Stimulated activated CD4-positive, alpha-beta T cell treated with anti-CD3 and anti-CD28 coated beads, TNF-alpha, amount 100 ng/mL, for 24 hours (primary cell): Measurements from ENCODE around the gene SWI5.

ENCODE experiments used
- DNase-seq, 3 experiments: peaks; one replicate each; pipeline ENCODE4 v3.0.0-alpha.2; 2020; ENCODE audit warnings: low read depth in 3 of 3

SWI5 gene

DNA sequence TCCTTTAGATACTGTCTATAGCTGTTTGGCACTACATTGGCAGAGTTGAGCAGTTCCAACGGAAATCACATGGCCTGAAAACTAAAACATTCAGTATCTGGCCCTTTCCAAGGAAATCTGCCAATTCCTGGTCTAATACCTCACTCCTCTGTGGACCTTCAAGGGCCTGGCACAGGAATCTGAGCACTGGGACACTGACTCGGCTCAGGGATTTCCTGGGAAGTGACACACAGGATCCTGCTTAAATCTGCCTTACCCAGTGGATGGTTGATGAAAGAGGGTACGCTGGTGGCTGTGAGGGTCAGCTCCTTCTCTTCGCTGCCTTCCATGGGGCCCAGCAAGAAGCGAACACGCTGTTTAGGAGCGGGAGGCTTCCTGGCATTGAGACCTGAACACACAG, 45.3 kb downstream of the SWI5 start:
- DNase-seq = no peak

DNA sequence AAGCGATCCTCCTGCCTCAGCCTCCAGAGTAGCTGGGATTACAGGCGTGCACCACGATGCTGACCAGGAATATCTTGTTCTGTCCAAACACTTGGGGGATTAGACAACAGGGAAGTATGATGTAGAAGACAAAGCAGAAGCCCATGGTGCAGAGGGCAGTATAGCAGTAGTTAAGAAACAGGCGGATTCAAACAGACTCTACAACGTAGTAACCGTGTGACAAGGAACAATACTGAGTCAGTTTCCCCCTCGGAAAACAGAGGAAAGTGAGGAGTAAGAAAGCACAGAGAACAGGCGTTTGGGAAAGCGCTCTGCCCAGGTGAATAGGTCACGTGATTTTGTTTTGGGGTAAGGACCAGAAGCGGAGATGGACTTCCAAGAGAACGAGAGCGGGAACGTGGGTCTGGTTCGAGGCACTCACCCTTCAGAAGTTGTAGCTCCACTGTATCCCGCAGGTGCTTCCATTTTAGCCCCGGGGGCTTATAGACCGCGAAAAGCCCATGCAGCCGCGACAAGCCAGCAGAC, 45.9 kb downstream of the SWI5 start:
- DNase-seq = no peak

DNA sequence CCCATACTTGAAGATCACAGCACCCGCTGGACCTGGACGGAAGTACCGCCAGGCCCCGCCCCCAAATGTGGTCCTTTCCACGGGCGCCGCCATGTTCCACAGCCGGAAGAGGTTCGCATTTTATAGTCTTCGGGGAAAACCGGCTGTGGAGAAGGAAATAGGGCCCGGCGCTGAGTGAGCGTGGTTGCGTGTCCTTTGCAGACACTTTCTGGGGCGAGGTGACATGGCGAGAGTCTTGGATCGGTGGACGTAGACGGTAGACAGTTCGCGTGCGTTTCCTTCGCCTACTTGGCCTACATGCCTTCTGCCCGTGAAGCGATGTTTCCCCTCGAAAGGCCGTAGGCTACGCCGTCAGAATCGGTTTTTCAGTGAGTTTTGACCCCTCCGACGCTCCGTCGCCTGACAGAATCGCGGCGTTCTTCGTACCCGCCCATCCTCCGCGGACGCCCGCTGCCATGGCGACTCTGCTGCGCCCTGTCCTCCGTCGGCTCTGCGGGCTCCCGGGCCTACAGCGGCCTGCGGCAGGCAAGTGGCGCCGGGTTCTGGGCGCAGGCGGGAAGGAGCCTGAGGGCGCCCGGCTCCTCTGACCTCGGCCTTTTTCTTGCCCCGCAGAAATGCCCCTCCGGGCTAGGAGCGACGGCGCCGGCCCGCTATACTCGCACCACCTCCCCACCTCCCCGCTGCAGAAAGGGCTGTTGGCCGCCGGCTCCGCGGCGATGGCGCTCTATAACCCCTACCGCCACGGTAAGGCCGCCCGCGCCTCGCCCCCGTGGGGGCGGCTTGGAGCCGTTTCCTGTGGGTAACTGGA, 46.5 kb downstream of the SWI5 start, which contains the start of the genes COQ4 and TRUB2:
Gene COQ4, plus strand, starts transcription at position 436 of the 808 bp plus-strand sequence. Its CDS starts 20 bp downstream, at position 456.
Gene TRUB2, minus strand, starts transcription at position 44 of the 808 bp plus-strand sequence. Its CDS starts 39 bp downstream, at position 5.
- DNase-seq = peak; percentile 86 to 94 (median 87)

DNA sequence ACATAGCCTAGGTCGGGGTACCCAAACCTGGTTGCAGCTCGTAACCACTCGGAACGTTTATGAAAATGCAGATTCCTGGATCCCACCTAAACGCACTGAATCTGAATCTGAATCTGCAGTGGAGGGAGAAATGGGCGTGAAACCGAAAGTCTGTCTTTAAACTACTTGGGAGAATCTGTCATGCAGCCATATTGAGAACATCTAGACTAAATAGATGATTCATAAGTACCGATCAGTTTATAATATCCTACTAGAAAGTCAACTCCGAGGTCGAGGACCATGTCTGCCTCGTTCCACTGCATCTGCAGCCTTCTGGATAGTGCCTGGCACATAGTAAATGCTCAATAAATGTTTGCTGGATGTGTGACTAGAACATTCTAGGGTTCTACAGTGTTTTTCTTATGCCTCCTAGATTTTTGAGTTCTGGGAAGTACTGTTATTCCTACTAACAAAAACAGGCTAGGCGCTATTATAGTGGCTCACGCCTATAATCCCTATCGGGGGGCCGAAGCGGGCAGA, 47.2 kb downstream of the SWI5 start:
- no peak for DNase-seq

DNA sequence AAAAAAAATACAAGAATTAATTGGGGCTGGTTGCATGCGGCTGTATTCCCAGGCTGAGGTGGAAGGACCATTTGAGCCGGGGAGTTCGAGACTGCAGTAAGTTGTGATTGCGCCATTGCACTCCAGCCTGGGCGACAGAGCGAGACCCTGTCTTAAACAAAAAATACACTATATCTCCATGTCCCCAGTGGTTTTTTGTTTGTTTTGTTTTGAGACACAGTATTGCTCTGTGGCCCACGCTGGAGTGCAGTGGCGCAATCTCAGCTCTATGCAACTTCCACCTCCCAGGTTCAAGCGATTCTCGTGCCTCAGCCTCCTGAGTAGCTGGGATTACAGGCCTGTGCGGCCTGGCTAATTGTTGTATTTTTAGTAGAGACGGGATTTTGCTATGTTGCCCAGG, 47.7 kb downstream of the SWI5 start:
- no peak for DNase-seq

DNA sequence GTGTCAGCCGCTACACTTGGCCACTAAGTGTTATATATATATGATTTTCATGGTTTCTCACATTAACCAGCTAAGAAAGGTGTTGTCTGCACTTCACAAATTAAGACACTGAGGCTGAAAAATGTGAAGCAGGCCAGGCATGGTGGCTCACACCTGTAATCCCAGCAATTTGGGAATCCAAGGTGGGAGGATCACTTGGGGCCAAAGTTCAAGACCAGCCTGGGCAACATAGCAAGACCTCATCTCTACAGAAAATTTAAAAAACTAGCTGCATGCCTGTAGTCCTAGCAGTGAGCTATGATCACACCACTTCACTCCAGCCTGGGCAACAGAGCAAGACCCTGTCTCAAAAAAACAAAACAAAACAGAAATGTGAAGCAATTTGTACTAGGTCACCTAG, 48.3 kb downstream of the SWI5 start:
- DNase-seq = no peak

DNA sequence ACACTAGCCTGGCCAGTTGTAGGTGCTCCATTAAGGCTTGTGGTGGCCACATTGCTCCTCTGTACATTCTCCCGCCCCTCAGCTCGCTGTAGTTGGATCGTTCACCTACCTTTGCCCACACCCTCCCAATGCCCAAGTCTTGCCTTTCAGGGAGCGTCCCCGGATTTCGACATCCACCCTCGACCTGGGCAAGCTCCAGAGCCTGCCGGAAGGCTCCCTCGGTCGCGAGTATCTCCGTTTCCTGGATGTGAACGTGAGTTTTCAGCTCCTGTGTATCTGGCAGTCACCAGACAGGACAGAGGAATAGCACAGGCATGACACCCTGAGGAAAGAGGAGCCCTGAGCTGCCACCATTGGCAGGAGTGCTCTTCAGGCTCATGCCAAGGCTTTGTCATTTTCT, 49.6 kb downstream of the SWI5 start:
- DNase-seq = no peak

DNA sequence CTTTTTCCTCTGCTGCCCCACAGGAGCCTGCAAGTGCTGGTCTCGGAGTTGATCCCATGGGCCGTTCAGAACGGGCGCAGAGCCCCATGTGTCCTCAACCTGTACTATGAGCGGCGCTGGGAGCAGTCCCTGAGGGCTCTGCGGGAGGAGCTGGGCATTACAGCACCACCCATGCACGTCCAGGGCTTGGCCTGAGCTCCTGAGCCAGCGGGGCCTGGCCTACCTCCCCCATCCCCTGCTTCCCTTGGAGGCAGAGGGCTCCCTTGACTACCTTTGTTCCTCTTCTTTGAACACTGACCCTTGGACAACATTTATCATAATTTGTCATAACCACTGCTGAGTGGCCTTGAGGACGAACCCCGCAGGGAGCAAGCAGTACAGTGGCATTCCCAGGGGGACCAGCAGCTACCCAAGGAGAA, 57.4 kb downstream of the SWI5 start:
- DNase-seq = no peak

DNA sequence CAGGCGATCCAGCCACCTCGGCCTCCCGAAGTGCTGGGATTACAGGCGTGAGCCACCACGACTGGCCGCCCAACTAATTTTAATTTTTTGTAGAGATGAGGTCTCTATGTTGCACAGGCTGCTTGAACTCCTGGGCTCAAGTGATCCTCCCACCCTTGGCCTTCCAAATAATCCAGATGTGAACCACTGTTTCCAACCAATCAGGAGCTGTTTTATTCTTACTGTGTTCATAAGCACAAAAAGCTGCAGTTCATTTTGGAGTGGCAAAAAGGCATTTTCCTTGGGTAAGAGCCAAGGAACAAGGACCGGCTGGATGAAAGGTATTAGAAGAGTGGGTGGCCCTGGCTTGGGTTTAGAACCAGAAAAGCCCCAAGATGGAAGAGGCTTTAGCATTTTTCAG, 59.1 kb downstream of the SWI5 start:
- DNase-seq = no peak

DNA sequence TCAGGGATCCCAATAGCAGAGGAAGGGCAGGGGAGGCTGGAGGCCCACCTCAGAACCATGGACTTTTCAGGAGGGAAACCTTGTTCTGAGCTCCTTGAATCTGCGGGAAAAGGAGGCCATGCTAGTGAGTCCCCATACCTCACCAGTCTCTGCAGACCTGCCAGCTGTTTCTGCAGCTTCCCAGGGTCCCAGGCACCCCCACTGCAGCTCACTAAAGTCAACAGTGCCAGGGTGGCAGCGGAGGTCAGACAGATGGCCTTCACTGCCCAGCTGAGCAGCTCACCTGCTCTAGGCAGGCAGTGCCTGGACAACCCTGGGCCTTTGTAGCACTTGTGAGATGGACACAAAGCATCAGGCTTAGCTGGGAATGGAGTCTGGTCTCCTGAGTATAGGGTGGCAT, 59.8 kb downstream of the SWI5 start:
- no peak for DNase-seq

DNA sequence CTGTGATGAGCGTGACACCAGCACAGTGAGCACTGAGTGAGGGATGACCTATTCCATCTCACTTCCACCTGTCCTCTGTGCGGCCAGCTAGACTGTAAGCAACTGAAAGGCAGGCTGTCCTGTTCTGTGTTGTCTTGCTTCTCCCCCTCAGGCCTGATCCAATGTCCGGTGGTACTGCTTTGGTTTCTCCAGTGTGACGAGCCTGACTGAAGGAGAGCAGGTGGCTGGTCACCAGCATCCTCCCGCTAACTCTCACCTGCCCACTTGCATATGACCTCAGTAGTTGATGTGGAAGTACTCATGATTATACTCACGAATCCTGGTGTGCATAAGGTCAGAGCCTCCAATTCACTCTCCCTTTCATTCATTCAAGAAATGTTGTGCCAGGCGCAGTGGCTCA, 61.9 kb downstream of the SWI5 start:
- DNase-seq = no peak
